GM18498 (cell line): ENCODE data around the gene ETV5.
"Not testable (repeated sequence)": the region's sequence is repeated elsewhere in the genome, so short reads cannot be mapped to it uniquely, and the experiment has no call there.

ENCODE experiments used
- ATAC-seq: cut with Tn5 transposase; IDR thresholded peaks from one replicate; pipeline ENCODE4 v1.9.1; 2021; ENCODE audit warnings: mild to moderate bottlenecking, moderate library complexity; ENCODE audit not compliant: unreplicated experiment

Gene ETV5

GRCh38 chr3:186025993-186026392 lies 82.9 kb downstream of the ETV5 start:
- not testable (repeated sequence) for ATAC-seq

GRCh38 chr3:186025161-186025560 lies 83.7 kb downstream of the ETV5 start:
- ATAC-seq, result no peak

GRCh38 chr3:186024210-186024609 lies 84.7 kb downstream of the ETV5 start:
- ATAC-seq, result no peak

GRCh38 chr3:186022931-186023330 lies 86.0 kb downstream of the ETV5 start:
- ATAC-seq, result no peak

DNA sequence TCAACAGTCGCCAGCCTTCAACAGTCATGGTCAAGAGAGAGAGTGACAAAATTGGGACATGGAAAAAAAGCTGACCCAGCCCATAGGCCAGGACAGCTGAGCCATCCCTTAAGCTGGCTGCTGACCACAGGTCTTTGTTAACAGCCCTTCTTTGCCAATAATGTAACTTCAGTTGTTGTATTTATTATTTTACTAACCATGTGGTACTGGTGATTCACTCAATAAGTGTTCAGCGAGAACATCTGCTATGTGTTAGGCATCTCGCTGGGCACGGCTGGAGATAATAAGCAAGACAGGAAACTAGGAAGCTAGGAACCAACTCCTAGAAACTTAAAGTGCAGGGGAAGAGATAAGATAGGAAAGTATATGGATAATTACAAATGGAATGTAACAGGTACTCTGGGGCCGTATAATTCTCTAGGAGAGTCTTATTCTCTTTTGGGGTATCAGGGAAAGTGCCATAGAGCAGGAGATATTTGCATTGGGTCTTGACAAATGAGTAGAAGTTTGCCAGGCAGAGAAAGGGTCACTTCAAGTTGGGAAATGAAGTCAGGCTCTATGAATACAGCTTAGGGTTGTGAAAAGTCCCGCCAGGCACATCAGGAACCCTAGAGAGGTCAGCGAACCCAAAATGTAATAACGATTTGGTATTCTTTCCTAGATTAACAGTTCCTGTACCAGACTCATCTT lies 87.1 kb downstream of the ETV5 start:
- no peak for ATAC-seq

DNA sequence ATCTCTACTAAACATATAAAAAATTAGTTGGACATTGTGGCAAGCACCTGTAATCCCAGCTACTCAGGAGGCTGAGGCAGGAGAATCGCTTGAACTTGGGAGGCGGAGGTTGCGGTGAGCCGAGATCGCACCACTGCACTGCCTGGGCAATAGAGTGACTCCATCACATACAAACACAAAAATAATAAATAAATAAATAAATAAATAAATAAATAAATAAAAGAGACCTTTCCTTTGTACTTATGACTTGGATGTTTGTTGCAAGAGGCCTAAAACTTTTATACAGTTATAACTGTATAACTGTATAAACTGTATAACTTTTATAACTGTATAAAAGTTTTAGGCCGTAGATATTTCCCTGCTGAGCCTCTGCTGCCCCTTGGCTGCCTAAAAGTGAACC lies 87.6 kb downstream of the ETV5 start:
- ATAC-seq, result not testable (repeated sequence)

DNA sequence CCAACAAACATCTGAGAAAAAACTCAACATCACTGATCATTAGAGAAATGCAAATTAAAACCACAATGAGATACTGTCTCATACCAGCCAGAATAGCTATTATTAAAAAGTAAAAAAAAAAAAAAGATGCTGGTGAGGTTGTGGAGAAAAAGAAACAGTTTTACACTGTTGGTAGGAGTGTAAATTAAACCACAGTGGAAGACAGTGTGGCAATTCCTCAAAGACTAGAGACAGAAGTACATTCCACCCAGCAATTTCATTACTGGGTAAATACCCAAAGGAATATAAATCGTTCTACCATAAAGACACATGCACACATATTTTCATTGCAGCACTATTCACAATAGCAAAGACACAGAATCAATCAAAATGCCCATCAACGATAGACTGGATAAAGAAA lies 89.6 kb downstream of the ETV5 start:
- not testable (repeated sequence) for ATAC-seq

DNA sequence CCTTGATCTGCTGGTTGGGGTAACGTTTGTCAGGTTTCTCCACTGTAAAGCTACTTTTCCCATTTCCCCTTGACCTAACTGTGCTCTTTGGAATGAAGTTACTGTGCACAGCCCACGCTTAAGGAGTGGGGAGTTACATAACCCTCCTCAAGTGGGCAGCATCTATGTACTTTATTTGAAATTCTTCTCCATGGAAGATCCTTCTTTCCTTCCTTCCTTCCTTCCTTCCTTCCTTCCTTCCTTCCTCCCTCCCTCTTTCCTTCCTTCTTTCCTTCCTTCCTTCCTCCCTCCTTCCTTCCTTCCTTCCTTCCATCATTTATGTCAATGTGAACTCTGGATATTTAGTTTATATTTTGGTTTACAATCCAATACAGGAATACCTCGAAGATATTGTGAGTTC lies 94.0 kb downstream of the ETV5 start:
- ATAC-seq, result no peak

DNA sequence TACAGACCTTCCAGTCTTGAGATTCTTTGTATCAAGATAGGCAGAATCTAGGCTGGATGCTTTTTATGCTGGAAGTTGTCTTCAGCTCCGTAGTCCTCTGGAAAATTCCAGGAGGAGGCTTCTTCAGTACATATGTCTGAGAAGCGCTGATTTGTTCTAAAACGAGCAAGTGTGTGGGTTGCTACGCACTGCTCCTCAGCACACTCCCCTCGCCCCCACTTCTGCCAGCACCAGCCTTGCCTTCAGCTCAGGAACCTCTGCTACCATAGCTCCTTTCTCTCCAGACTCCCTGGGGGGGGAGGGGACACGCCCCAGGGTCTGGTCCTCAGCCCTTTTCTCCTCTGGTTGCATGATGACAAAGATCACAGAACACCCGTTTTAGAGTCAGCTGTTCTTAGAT lies 95.6 kb downstream of the ETV5 start:
- no peak for ATAC-seq

DNA sequence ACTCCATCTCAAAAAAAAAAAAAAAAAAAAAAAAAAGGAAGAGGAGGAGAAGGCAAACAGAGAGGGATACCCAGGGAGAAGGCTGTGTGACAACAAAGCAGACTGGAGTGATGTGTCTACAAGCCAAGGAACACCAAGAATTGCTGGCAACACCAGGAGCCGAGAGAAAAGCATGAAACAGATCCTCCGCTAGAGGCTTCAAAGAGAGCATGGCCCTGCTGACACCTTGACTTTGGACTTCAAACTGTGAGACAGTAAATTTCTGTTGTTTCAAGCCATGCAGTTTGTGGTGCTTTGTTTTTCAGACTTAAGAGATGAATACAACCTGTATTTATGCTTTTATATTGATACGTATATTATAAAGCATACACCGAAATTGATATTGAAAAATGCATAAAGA lies 96.8 kb downstream of the ETV5 start:
- no peak for ATAC-seq

- ATAC-seq, result no peak
Measured at GRCh38 chr3:186004671-186005070, 104.2 kb downstream of the ETV5 start.

GRCh38 chr3:186004209-186004608 lies 104.7 kb downstream of the ETV5 start:
- no peak for ATAC-seq

GRCh38 chr3:186003610-186004009 lies 105.3 kb downstream of the ETV5 start:
- ATAC-seq, result peak; percentile 69

DNA sequence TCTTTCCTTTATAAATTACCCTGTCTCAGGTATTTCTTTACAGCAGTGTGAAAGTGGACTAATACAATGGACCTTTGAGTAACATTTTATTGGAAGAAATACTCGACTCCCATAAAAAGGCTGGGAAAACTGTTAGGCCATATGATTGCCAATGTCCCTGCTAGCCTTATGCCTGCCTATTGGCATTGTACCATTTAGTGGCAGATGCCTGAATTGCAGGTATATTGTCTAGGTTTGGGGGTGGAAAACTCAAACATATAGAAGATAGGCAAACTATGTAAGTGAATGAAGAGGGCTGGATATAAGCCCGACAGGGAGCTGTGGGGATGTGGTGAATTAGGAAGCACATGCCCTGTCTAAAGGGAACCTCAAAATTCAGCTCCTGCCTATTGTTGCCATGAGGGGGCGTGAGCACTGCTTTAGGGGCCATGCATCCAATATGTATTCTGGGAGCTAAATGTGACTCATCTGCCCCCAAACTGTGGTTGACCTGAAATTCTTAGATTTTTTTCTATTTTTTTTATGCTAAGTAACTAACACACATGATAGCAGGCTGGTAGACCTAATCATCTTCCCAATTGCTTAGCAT lies 105.9 kb downstream of the ETV5 start:
- no peak for ATAC-seq

GRCh38 chr3:186001842-186002241 lies 107.0 kb downstream of the ETV5 start:
- ATAC-seq, result no peak

GRCh38 chr3:185999221-185999620 lies 109.7 kb downstream of the ETV5 start:
- ATAC-seq, result no peak

GRCh38 chr3:185998136-185998535 lies 110.8 kb downstream of the ETV5 start:
- ATAC-seq, result no peak

GRCh38 chr3:185997130-185997529 lies 111.8 kb downstream of the ETV5 start:
- no peak for ATAC-seq
